RCC 7860 (cell line): Measurements from ENCODE around the gene ACTMAP.
"Not testable (repeated sequence)": the region's sequence is repeated elsewhere in the genome, so short reads cannot be mapped to it uniquely, and the experiment has no call there.

Experiments used
- DNase-seq: peaks from one replicate; pipeline ENCODE4 v3.0.0-alpha.2; 2015; ENCODE audit warnings: low spot score
- FAIRE-seq: peaks from 2 replicates; lab custom pipeline; 2012; peaks lifted over from hg19 to GRCh38; lab: Jason Lieb, UNC

ACTMAP gene, protein sequence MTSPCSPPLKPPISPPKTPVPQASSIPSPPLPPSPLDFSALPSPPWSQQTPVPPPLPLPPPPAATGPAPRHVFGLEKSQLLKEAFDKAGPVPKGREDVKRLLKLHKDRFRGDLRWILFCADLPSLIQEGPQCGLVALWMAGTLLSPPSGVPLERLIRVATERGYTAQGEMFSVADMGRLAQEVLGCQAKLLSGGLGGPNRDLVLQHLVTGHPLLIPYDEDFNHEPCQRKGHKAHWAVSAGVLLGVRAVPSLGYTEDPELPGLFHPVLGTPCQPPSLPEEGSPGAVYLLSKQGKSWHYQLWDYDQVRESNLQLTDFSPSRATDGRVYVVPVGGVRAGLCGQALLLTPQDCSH

DNA sequence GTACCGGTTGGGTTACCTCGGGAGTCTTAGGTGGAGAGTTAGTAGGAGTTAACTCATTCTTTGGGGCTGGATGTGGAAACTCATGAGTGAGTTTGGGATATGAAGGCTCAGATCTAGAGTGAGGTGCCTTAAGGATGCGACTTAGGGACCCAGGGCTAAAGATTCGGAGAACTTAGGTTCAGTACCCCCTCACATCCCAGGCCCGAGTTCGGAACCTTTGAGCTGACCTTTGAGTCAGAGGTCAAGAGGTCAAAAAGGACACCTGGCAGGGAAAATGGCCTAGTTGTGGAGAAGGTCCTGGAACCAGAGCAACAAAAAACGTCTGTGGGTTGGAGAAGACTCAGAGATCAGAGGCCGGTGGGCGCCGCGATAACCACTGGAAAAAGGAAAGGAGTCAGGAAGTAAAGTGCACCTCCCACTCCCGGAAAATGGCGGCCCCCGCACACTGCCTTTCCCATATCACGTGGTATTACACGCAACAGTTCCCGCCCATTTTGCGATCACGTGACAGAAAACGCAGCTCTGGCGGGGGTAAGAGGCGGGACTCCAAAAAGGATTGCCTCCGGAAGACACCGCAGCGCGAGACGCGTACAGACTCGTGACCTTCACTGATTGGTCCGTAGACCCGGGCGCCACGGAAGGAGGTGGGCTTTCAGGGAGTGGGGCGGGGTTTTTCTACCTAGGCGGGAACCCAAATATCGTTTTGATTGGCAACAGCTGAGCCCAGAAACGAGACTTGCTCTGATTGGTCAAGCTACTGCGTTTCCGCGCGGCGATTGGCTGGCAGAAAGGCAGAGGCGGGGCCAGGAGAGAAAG is at the start of gene ACTMAP:
Gene ACTMAP (minus strand): TSS at position 420 of the 816 bp plus-strand sequence. CDS start 674 bp downstream, outside the sequence.
- FAIRE-seq (peak; percentile 93), DNase-seq (peak; percentile 99)

DNA sequence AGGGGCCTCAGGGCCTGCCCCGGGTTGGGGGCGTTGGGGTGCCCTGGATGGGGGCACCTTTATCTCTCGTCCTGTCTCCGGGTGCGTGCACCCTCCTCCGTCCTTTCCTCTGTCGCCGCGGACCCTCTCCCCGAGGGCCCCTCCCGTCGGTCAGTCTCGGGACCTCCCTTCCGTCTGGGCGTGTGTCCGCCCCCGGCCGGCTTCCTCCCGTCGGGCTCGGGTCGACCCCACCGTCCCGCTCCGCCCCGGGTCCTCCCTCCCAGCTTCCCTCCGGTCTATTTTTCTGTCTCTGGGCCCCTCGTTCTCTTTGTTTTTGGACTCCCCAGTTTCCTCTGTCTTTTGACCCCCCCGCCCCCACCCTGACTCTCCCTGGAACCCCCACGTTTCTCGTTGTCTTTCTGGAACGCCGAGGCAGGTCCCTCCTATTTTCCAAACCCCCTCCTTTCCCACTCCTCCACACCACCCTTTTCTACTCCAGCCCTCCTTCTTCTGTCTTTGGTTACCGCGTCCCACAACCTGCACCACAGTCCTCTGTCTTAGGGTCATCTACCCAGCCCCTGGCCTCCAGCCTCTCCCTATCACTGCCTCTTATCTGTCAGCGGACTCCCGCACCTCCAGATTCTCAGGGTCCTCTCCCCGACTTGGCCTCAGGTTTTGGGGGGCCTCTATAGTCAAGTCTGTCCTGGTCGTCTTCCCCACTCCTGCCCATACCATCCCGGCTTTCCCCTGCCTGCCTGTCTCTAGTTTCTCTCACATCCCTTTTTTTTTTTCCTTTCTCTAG is 49.5 kb upstream of the ACTMAP start:
- FAIRE-seq: no peak
- DNase-seq: no peak

DNA sequence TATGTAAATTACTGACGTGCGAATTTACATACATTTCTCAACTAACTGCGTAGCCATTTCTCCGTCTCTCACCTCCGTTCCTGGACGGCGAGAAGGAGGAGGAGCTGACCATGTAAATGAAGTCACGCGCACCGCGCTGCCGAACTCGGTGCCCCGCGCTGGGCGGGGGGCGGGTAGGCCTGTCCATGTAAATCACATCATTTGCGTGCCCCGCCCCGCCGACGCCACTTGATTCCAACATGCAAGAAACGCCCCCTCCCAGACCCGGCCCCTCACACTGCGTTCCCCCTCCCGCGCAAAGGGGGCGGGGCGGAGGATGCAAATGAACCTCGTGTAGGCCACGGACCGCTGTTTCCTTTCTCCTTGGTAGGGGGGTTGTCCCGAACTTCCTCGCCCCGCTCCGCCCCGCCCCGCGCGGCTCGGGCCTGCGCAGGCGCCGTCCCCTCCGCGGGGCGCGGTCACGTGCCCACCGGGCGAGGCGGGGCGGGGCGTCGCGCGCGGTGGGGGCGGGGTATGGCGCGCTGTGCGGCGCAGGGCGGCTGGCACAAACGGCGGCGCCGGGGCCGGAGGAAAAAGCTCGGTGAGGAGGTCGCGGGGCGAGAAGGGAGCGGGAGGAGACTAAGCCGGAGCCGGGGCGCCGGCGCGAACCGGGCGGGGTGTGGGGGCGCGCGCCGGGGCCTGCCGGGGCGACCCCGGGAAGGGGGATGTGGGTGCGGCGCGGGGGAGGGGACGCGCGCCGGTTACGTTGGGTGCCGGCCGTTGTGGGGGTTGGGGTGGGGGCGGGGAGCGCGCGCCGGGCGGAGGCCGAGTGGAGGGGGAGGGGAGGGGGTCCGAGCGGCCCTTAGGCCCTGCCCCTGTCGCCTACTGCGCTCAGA is 48.6 kb upstream of the ACTMAP start, which contains the start of gene EGLN2:
Gene EGLN2 (plus strand): TSS at position 509 of the 875 bp plus-strand sequence. CDS start 1,382 bp downstream, outside the sequence.
- DNase-seq (peak; percentile 90), FAIRE-seq (peak; percentile 69)

GRCh38 chr19:40797963-40798682 is 47.8 kb upstream of the ACTMAP start:
- DNase-seq: no peak
- FAIRE-seq: no peak

GRCh38 chr19:40797166-40797962 is 47.1 kb upstream of the ACTMAP start:
- no peak for FAIRE-seq
- DNase-seq: no peak

DNA sequence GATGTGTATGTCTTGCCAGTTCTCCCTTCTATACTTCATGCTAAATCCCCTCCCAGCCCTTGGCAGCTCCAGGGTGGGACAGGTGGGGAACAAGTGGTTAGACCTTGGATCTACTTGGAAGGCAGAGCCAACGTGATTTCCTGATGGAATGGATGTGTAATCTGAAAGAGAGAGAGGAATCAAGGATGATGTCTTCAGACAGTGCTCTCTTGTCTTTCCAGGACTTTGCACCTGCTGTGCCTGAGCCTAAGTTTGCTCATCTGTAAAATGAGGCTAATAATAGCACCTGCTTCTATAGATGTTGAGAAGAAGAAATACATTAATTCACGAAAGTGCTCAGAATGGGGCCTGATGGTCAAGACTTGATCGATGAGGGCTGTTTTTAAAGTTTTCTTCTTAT is 41.7 kb upstream of the ACTMAP start:
- DNase-seq: no peak
- FAIRE-seq: no peak

GRCh38 chr19:40791349-40791748 is 41.1 kb upstream of the ACTMAP start:
- no peak for DNase-seq
- FAIRE-seq: no peak

DNA sequence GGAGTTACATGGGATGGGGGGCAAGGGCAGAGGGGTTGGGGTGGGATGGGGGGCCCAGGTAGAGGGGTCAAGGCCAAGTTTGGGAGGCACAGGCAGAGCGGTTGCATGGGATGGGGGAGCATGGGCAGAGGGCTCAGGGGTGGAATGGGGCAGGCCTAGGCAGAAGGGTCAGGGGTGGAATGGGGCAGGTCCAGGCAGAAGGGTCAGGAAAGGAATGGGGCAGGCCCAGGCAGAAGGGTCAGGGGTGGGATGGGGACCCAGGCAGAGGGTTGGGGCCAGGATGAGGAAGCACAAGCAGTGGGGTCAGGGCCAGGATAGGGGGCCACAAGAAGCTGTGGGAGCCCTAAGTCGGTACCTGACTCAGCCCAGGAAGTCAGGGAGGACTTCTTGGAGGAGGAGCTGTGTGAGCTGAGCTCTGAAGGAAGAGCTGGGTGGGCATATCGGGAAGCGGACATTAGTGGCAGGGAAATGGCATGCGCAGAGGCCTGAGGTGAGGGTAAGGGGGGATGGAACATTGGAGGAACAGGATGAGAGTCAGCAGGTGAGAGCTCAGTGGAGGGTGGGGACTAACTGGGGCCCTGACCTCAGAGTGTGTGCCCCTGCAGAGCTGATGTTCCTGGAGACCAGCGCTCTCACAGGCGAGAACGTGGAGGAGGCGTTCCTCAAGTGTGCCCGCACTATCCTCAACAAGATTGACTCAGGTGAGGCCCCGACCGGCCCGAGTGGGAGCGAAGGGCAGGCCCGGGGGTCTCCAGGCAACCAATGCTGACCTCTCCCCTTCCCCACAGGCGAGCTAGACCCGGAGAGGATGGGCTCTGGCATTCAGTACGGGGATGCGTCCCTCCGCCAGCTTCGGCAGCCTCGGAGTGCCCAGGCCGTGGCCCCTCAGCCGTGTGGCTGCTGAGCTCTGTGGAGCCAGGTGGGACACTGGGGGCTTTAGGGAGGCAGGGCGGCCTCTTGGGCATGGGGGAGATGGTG is 36.1 kb upstream of the ACTMAP start:
- no peak for FAIRE-seq
- DNase-seq: no peak

GRCh38 chr19:40785526-40785925 is 35.2 kb upstream of the ACTMAP start:
- FAIRE-seq (no peak), DNase-seq (no peak)

GRCh38 chr19:40784146-40784545 is 33.9 kb upstream of the ACTMAP start:
- FAIRE-seq: not testable (repeated sequence)

GRCh38 chr19:40783711-40784110 is 33.4 kb upstream of the ACTMAP start:
- DNase-seq (no peak), FAIRE-seq (no peak)

More at GRCh38 chr19:40784146-40784545, 33.9 kb upstream of the ACTMAP start:
- not testable (repeated sequence) for DNase-seq

- no peak for FAIRE-seq
Measured at GRCh38 chr19:40781140-40781539, 30.9 kb upstream of the ACTMAP start.

DNA sequence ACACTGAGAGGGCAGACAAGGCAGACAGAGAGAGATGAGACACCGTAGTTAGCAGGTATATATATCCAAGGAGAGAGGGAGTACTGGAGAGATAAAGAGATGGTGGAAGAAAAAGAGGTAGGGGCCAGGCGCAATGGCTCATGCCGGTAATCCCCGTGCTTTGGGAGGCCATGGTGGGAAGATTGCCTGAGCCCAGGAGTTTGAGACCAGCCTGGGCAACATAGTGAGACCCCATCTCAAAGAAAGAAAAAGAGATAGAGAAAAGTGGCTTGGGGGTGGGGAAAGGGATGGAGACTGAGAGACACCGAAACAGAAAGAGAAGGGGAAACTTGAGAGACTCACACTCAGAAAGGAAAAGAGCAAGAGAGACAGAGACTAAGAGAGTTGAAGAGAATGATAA is 30.3 kb upstream of the ACTMAP start:
- DNase-seq (no peak), FAIRE-seq (no peak)

More at GRCh38 chr19:40781140-40781539, 30.9 kb upstream of the ACTMAP start:
- DNase-seq: no peak

GRCh38 chr19:40778706-40779284 is 28.5 kb upstream of the ACTMAP start:
- peak; percentile 4 for DNase-seq
- FAIRE-seq: no peak

GRCh38 chr19:40777937-40778705 is 27.8 kb upstream of the ACTMAP start, which contains the start of gene RAB4B:
TSS of gene RAB4B (plus strand) at chr19:40778247. CDS start at chr19:40778376, 129 bp downstream.
- DNase-seq (peak; percentile 95), FAIRE-seq (peak; percentile 81)

DNA sequence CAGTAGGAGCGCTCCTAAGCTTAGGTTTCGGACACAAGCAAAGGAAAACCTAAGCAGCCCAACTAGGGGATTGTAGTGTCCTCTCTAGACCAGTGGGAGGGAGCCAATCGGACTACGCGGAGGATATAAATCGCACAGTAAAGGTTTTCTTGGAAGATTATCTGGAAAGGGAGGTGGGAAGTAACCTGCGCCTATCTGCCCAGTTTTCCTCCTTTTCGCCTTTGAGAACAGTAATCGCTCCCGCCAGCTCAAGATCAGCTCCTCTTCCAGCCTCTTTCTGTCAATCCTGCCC is 27.3 kb upstream of the ACTMAP start:
- no peak for DNase-seq
- no peak for FAIRE-seq
